ENCODE measurements around the gene ATP6AP1. TPM values are rescaled to one million over a fixed set of nuclear protein-coding genes. Genes with fewer than 3 reads are reported as not detected.

ATP6AP1 gene
- polyA plus RNA-seq, 1 experiment: 65.0 TPM

DNA sequence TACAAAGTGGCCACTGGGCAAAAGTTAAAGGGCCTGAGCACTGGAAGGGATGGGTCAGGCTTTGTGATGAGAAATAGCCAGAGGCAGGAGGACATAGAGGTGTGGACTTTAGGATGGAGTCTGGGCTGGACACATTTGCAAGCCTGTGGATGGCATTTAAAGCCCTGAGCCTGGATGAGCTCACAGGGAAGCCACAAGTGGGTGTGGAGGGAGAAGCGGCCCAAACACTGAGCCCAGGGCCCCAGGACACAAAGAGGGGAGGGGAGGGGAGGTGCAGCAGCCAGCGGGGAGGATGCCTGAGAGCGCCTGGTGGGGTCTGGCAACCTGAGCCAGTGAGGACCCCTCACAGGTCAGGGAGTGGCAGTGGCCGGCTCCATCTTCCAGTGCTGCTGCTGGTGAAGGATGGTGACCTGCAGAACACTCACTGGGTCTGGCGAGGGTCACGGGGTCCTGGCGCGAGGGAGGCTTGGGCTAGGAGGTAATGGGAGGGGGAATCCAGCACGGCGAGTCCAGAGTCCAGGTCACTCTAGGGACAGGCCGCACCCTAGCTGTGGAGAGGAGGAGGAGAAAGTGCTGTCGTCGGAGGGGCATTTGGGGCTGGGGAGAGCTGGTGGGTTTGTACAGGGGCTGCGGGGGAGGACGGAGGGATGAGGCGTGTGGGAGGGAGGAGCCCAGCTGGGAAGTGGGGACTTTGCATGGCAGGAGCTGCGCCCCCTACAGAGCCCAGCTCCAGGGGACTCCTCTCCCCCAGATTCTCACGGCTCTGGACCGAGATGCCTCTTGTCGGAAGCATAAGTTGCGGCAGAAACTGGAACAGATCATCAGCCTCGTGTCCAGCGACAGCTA lies 43.6 kb downstream of the ATP6AP1 start:
- POLR2A ChIA-PET: no interaction called here
- H3K27me3 ChIP-seq (ENCODE audit: control insufficient read depth, insufficient read depth, low read length): no peaks in the 10 kb centered on the region
- H3K4me3 ChIP-seq (ENCODE audit: low read depth, low read length): no peak overlapping the region
- peak overlapping the region; percentile 11 for H3K27ac ChIP-seq (ENCODE audit: low read depth, low read length)
- CTCF ChIA-PET: no interaction called here
- no peaks in the 10 kb centered on the region; the same call in 1 of the 2 replicates for H3K9me3 ChIP-seq (ENCODE audit: control insufficient read depth, insufficient read depth, low read length)
- TF ChIP-seq CTCF (IDR thresholded peaks at IDR 0.05; ENCODE audit: low read depth, low read length): no peak
- no peak for DNase-seq (ENCODE audit: low read depth, low spot score)

- ChIA-PET CTCF (no interaction called here), POLR2A (interaction anchor here (0.7 to 1.1 kb wide), 2 partner anchors 9 to 18 kb away, joined by 4 to 5 read pairs; partner anchors contain the start of gene SLC10A3)
- H3K9me3 ChIP-seq (ENCODE audit: control insufficient read depth, insufficient read depth, low read length): no peaks in the 10 kb centered on the region; the same call in 1 of the 2 replicates
These were observed 44.5 kb downstream of the ATP6AP1 start for GRCh38 chrX:154472685-154473632.

DNA sequence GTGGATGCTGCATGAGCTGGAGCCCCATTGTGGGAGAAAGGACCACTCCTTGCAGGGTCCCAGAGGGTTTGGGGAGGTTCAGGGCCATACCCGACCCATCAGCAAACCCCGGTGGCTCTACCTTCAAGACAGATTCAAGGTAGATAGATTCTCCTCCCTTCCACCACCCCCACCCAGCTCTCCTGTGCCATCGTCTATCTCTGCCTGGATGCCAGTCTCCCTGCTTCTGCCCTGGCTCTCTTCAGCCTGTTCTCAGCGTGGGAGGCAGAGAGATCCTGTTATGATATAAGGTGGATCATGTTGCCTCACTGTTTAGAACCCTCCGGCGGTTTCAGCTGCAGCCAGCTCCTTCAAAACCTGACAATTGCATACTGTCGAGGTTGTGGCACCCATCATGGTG lies 45.2 kb downstream of the ATP6AP1 start:
- POLR2A ChIA-PET: interaction anchor here (1.1 kb wide), 1 partner anchor 17 kb away, joined by 5 read pairs; the partner anchor contains the start of gene SLC10A3
- CTCF ChIA-PET: no interaction called here
- Histone ChIP-seq H3K9me3 (ENCODE audit: control insufficient read depth, insufficient read depth, low read length) (no peaks in the 10 kb centered on the region; the same call in 1 of the 2 replicates), H3K27me3 (ENCODE audit: control insufficient read depth, insufficient read depth, low read length) (no peaks in the 10 kb centered on the region), H3K27ac (ENCODE audit: low read depth, low read length) (no peak overlapping the region), H3K4me3 (ENCODE audit: low read depth, low read length) (no peak overlapping the region)
- DNase-seq (ENCODE audit: low read depth, low spot score): no peak
- TF ChIP-seq CTCF (IDR thresholded peaks at IDR 0.05; ENCODE audit: low read depth, low read length): no peak

More at GRCh38 chrX:154472685-154473632, 44.5 kb downstream of the ATP6AP1 start:
- DNase-seq (ENCODE audit: low read depth, low spot score): no peak
- Histone ChIP-seq H3K27me3 (ENCODE audit: control insufficient read depth, insufficient read depth, low read length) (no peaks in the 10 kb centered on the region), H3K4me3 (ENCODE audit: low read depth, low read length) (no peak overlapping the region), H3K27ac (ENCODE audit: low read depth, low read length) (no peak overlapping the region)
- no peak for TF ChIP-seq CTCF (IDR thresholded peaks at IDR 0.05; ENCODE audit: low read depth, low read length)

- CTCF ChIA-PET: no interaction called here
- no peak for TF ChIP-seq CTCF (IDR thresholded peaks at IDR 0.05; ENCODE audit: low read depth, low read length)
- POLR2A ChIA-PET: interaction anchor here (0.7 kb wide), 1 partner anchor 12 kb away, joined by 3 read pairs; no protein-coding TSS in a partner anchor
- no peaks in the 10 kb centered on the region for H3K27me3 ChIP-seq (ENCODE audit: control insufficient read depth, insufficient read depth, low read length)
- DNase-seq (ENCODE audit: low read depth, low spot score): no peak
- no peak overlapping the region for H3K27ac ChIP-seq (ENCODE audit: low read depth, low read length)
- H3K4me3 ChIP-seq (ENCODE audit: low read depth, low read length): no peak overlapping the region
- H3K9me3 ChIP-seq (ENCODE audit: control insufficient read depth, insufficient read depth, low read length): peaks cover 6% of the 10 kb centered on the region; the same call in 1 of the 2 replicates
These were observed 48.3 kb downstream of the ATP6AP1 start for GRCh38 chrX:154476821-154477220.

Measured in AG04450 (cell line).